Esophagus squamous epithelium (tissue), 5 donors: ENCODE measurements around the gene PRPF38B. TPM values are rescaled to one million over a fixed set of nuclear protein-coding genes. Genes with fewer than 3 reads are reported as not detected.
"Not testable (repeated sequence)": the region's sequence is repeated elsewhere in the genome, so short reads cannot be mapped to it uniquely, and the experiment has no call there.

ENCODE experiments used
- DNase-seq: peaks from one replicate; lab custom pipeline; 2025; lab: John Stamatoyannopoulos, UW
- H3K27ac ChIP-seq, 4 donors: fragments of 200-600 bp; sonication (generic); one replicate each; pipeline ENCODE4 v1.5.1; 2016 to 2019; ENCODE audit warnings: mild to moderate bottlenecking in 1 of 4
- H3K27me3 ChIP-seq, 4 donors: fragments of 200-600 bp; sonication (generic); 1 replicate in 3 of 4; 2 replicates in 1 of 4; pipeline versions ENCODE4 v1.5.1 to v1.6.0; 2017 to 2021; ENCODE audit warnings: antibody characterized with exemption in 1 of 4
- H3K36me3 ChIP-seq, 3 donors: fragments of 200-600 bp; sonication (generic); one replicate each; pipeline ENCODE4 v1.5.1; 2016 to 2019
- H3K4me1 ChIP-seq, 3 donors: fragments of 200-600 bp; sonication (generic); one replicate each; pipeline ENCODE4 v1.5.1; 2017 to 2019
- H3K4me3 ChIP-seq, 4 donors: fragments of 200-600 bp; sonication (generic); 1 replicate in 3 of 4; 2 replicates in 1 of 4; pipeline ENCODE4 v1.5.1; 2016 to 2019; ENCODE audit warnings: mild to moderate bottlenecking in 2 of 4, moderate library complexity in 1 of 4
- H3K9me3 ChIP-seq, 3 donors: fragments of 200-600 bp; sonication (generic); one replicate each; pipeline ENCODE4 v1.5.1; 2016 to 2019
- CTCF ChIP-seq, 6 experiments: fragments of 450-650 bp in 4 of 6; fragments of 200-600 bp in 2 of 6; sonication (generic) in 2 of 6; IDR thresholded peaks; one replicate each; pipeline ENCODE4 v1.5.1; 2016 to 2019; ENCODE audit warnings: antibody characterized with exemption in 6 of 6, mild to moderate bottlenecking in 4 of 6, moderate library complexity in 4 of 6
- POLR2A ChIP-seq, 4 donors: fragments of 450-650 bp; IDR thresholded peaks; one replicate each; pipeline ENCODE4 v1.6.1; 2017; ENCODE audit warnings: antibody characterized with exemption in 4 of 4, mild to moderate bottlenecking in 4 of 4, moderate library complexity in 3 of 4
- WGBS, 2 donors: methylation state at CpG; one replicate each; pipeline ENCODE4 v1.1.5; 2018; 5-methylcytosine and 5-hydroxymethylcytosine counted together
- intact Hi-C: fragments of 100-400 bp; cut with DNase I; formaldehyde crosslinking; loops from one replicate; pipeline ENCODE4 v1.15.0; 2022
- total RNA-seq, 4 donors: library from RNA; depleted of rRNA; stranded (reverse); fragments of >200 nt; gene quantifications; one replicate each; pipeline ENCODE4 v1.1.0, GENCODE V29; 2016
- donor health status: DM: yes; HTN: yes; CAD: no.

PRPF38B gene
- total RNA-seq, 4 donors from 2014 or later: 14.4 to 38.1 (median 27.2) TPM

GRCh38 chr1:108661030-108661609 lies 31.0 kb upstream of the PRPF38B start, which contains the start of gene HENMT1:
Gene HENMT1 (minus strand): TSS chr1:108661093. CDS start chr1:108659884, 1,209 bp downstream.
- H3K4me1 ChIP-seq: peaks cover 0 to 18% (median 6%) of the 10 kb centered on the region in 3 donors
- no peak for DNase-seq
- WGBS, 2 donors: 5 to 9% methylated on average over 17 to 21 of the region's 81 CpGs
- H3K27me3 ChIP-seq: no peaks in the 10 kb centered on the region
- H3K27ac ChIP-seq: peak within 1 kb of the TSS; percentile 84 to 96 (median 88)
- no peaks in the 10 kb centered on the region for H3K36me3 ChIP-seq
- peak within 1 kb of the TSS; percentile 58 to 91 (median 64) for H3K4me3 ChIP-seq
- no peaks in the 10 kb centered on the region for H3K9me3 ChIP-seq
- intact Hi-C loops: no loop called here
- TF ChIP-seq CTCF (IDR thresholded peaks at IDR 0.05) (no peak), POLR2A (IDR thresholded peaks at IDR 0.05) (peak in 1 of 4 donors; percentile 54)

- DNase-seq: no peak
- intact Hi-C loops: no loop called here
- 80 to 87% methylated on average over 2 of the region's 2 CpGs for WGBS, 2 donors
These were observed 29.0 kb upstream of the PRPF38B start for GRCh38 chr1:108663074-108663473.

GRCh38 chr1:108664481-108664880 lies 27.6 kb upstream of the PRPF38B start:
- no peak overlapping the region for H3K27ac ChIP-seq
- H3K9me3 ChIP-seq: no peaks in the 10 kb centered on the region
- DNase-seq: no peak
- 82 to 85% methylated on average over 6 of the region's 6 CpGs for WGBS, 2 donors
- intact Hi-C loops: no loop called here
- peaks cover 0 to 18% (median 6%) of the 10 kb centered on the region in 3 donors for H3K4me1 ChIP-seq
- no peaks in the 10 kb centered on the region for H3K36me3 ChIP-seq
- no peaks in the 10 kb centered on the region for H3K27me3 ChIP-seq
- TF ChIP-seq CTCF (IDR thresholded peaks at IDR 0.05) (no peak), POLR2A (IDR thresholded peaks at IDR 0.05) (no peak)
- no peak overlapping the region for H3K4me3 ChIP-seq

More at GRCh38 chr1:108663074-108663473, 29.0 kb upstream of the PRPF38B start:
- no peak overlapping the region for H3K27ac ChIP-seq
- no peaks in the 10 kb centered on the region for H3K27me3 ChIP-seq
- H3K4me1 ChIP-seq: peaks cover 0 to 18% (median 6%) of the 10 kb centered on the region in 3 donors
- no peaks in the 10 kb centered on the region for H3K9me3 ChIP-seq
- TF ChIP-seq CTCF (IDR thresholded peaks at IDR 0.05) (no peak), POLR2A (IDR thresholded peaks at IDR 0.05) (no peak)
- H3K36me3 ChIP-seq: no peaks in the 10 kb centered on the region
- H3K4me3 ChIP-seq: no peak overlapping the region

- intact Hi-C loops: no loop called here
- no peak for DNase-seq
- Histone ChIP-seq H3K4me1 (peaks cover 0 to 18% (median 6%) of the 10 kb centered on the region in 3 donors), H3K4me3 (no peak overlapping the region), H3K27me3 (peaks cover 0 to 4% (median 0%) of the 10 kb centered on the region in 4 donors), H3K36me3 (no peaks in the 10 kb centered on the region), H3K27ac (no peak overlapping the region), H3K9me3 (no peaks in the 10 kb centered on the region)
- TF ChIP-seq POLR2A (IDR thresholded peaks at IDR 0.05): no peak
- TF ChIP-seq CTCF (IDR thresholded peaks at IDR 0.05): no peak
- 56 to 96% methylated on average over 2 of the region's 2 CpGs for WGBS, 2 donors
These were observed 27.0 kb upstream of the PRPF38B start for GRCh38 chr1:108665067-108665466.

- Histone ChIP-seq H3K27ac (no peak overlapping the region), H3K27me3 (peaks cover 0 to 7% (median 0%) of the 10 kb centered on the region in 4 donors), H3K4me3 (no peak overlapping the region), H3K9me3 (no peaks in the 10 kb centered on the region), H3K4me1 (peaks cover 0 to 18% (median 6%) of the 10 kb centered on the region in 3 donors), H3K36me3 (no peaks in the 10 kb centered on the region)
- intact Hi-C loops: no loop called here
- no peak for DNase-seq
- 53 to 75% methylated on average over 1 of the region's 1 CpG for WGBS, 2 donors
- TF ChIP-seq POLR2A (IDR thresholded peaks at IDR 0.05): no peak
- no peak for TF ChIP-seq CTCF (IDR thresholded peaks at IDR 0.05)
These were observed 26.3 kb upstream of the PRPF38B start for GRCh38 chr1:108665771-108666170.

GRCh38 chr1:108667422-108667821 lies 24.7 kb upstream of the PRPF38B start:
- DNase-seq, H3K9me3 ChIP-seq, intact Hi-C loops, H3K4me3 ChIP-seq, H3K36me3 ChIP-seq, H3K4me1 ChIP-seq, H3K27ac ChIP-seq: not testable (repeated sequence)
- H3K27me3 ChIP-seq: peaks cover 0 to 20% (median 0%) of the 10 kb centered on the region in 4 donors
- 98% methylated on average over 9 of the region's 28 CpGs; no CpG with 5 or more reads in 1 of the 2 donors for WGBS, 2 donors
